GM18498 (cell line): Measurements from ENCODE around the gene FHAD1.
"Not testable (repeated sequence)": the region's sequence is repeated elsewhere in the genome, so short reads cannot be mapped to it uniquely, and the experiment has no call there.

Experiments used
- ATAC-seq: cut with Tn5 transposase; IDR thresholded peaks from one replicate; pipeline ENCODE4 v1.9.1; 2021; ENCODE audit warnings: mild to moderate bottlenecking, moderate library complexity; ENCODE audit not compliant: unreplicated experiment

The FHAD1 gene

GRCh38 chr1:15303935-15304334 lies 56.9 kb downstream of the FHAD1 start:
- no peak for ATAC-seq

- no peak for ATAC-seq
Measured at GRCh38 chr1:15304708-15305467, 57.9 kb downstream of the FHAD1 start.

- no peak for ATAC-seq
Measured at GRCh38 chr1:15305468-15305770, 58.4 kb downstream of the FHAD1 start.

GRCh38 chr1:15306352-15306751 lies 59.3 kb downstream of the FHAD1 start:
- not testable (repeated sequence) for ATAC-seq

- ATAC-seq = no peak
Measured at GRCh38 chr1:15308135-15308534, 61.1 kb downstream of the FHAD1 start.

GRCh38 chr1:15308621-15309027 lies 61.6 kb downstream of the FHAD1 start:
- no peak for ATAC-seq

- ATAC-seq = no peak
Measured at GRCh38 chr1:15309687-15310086, 62.7 kb downstream of the FHAD1 start.

- no peak for ATAC-seq
Measured at GRCh38 chr1:15310544-15310943, 63.5 kb downstream of the FHAD1 start.

GRCh38 chr1:15311122-15311822 lies 64.2 kb downstream of the FHAD1 start:
- no peak for ATAC-seq

- ATAC-seq = no peak
Measured at GRCh38 chr1:15311880-15312279, 64.9 kb downstream of the FHAD1 start.

- no peak for ATAC-seq
Measured at GRCh38 chr1:15312626-15313411, 65.8 kb downstream of the FHAD1 start.

- no peak for ATAC-seq
Measured at GRCh38 chr1:15314328-15315281, 67.6 kb downstream of the FHAD1 start.

- no peak for ATAC-seq
Measured at GRCh38 chr1:15315815-15316214, 68.8 kb downstream of the FHAD1 start.

GRCh38 chr1:15316510-15316909 lies 69.5 kb downstream of the FHAD1 start:
- ATAC-seq = no peak

GRCh38 chr1:15320267-15320666 lies 73.2 kb downstream of the FHAD1 start:
- no peak for ATAC-seq

GRCh38 chr1:15321601-15322000 lies 74.6 kb downstream of the FHAD1 start:
- ATAC-seq = no peak

- no peak for ATAC-seq
Measured at GRCh38 chr1:15322648-15323350, 75.8 kb downstream of the FHAD1 start.

GRCh38 chr1:15323351-15323988 lies 76.4 kb downstream of the FHAD1 start:
- no peak for ATAC-seq

GRCh38 chr1:15323989-15324868 lies 77.2 kb downstream of the FHAD1 start:
- no peak for ATAC-seq
